Mammary microvascular endothelial cell (primary cell): ENCODE data around the gene SYT14. TPM values are rescaled to one million over a fixed set of nuclear protein-coding genes. Genes with fewer than 3 reads are reported as not detected.

Experiments used
- total RNA-seq: library from RNA; depleted of rRNA; stranded (reverse); fragments of >200 nt; gene quantifications from 2 replicates; pipeline ENCODE4 v1.2.3, GENCODE V29; 2015

SYT14 gene
- total RNA-seq: 0.34 and 0.73 TPM in 2 replicates

GRCh38 chr1:209937996-209938959, at the start of gene SYT14:
TSS of gene SYT14 (plus strand) at chr1:209938217. CDS start at chr1:209938265, 48 bp downstream.

Other genes with a start within 250 kb of the SYT14 start
- 0.10 and 0.13 TPM in 2 replicates for gene HSD11B1, start 233.4 kb upstream of the SYT14 start, total RNA-seq
- not detected in 2 replicates for gene TRAF3IP3, start 182.2 kb upstream of the SYT14 start, total RNA-seq
- 1.9 and 2.5 TPM in 2 replicates for gene C1orf74, start 153.7 kb upstream of the SYT14 start, total RNA-seq
- gene IRF6, start 132.1 kb upstream of the SYT14 start, total RNA-seq: 0.33 and 0.44 TPM in 2 replicates
- gene UTP25, start 110.2 kb upstream of the SYT14 start, total RNA-seq: 9.3 and 12.3 TPM in 2 replicates